ENCODE results near the gene ZNF668. TPM values are rescaled to one million over a fixed set of nuclear protein-coding genes. Genes with fewer than 3 reads are reported as not detected.

The ZNF668 gene
- total and polyA plus RNA-seq, 2 of the 13 experiments (the other 11 are each of a cell fraction or from before 2014, with no cell fraction given): 3.8 to 9.8 TPM

DNA sequence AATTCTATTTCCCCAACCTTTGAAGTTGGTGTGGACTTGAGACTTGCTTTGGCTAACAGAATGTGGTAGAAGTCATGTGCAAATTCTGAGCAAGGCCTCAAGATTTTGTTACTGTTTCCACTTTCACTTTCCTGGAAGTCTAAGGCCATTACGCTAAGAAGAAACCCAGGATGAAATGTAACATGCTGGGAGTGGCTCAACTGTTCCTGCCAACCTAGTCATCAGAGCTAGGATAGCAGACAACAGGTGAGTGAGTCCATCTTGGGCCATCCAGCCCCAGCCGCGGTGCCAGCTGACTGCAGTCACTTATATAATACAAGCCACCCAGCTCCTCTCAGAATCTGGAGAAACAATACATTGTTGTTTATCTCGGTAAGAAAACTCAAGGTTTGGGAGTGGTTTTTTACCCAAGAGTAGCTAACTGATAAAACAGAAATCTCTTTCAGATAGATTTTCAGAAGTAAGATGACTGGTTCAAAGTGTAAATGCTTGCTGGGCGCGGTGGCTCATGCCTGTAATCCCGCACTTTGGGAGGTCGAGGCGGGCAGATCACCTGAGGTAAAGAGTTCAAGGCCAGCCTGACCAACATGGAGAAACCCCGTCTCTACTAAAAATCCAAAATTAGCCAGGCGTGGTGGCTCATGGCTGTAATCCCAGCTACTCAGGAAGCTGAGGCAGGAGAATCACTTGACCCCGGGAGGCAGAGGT, 51.3 kb downstream of the ZNF668 start:
- FAIRE-seq: no peak
- no TSS peak for BruUV-seq (replicated peaks)
- TF ChIP-seq NCOA5 (CRISPR knock-in tag; IDR thresholded peaks at IDR 0.05) (no peak), NFIC (IDR thresholded peaks at IDR 0.05; ENCODE audit: low read length) (no peak), ZNF326 (CRISPR knock-in tag; IDR thresholded peaks at IDR 0.05; ENCODE audit: borderline replicate concordance) (no peak), LCORL (IDR thresholded peaks at IDR 0.05) (no peak), LCORL (CRISPR knock-in tag; IDR thresholded peaks at IDR 0.05) (no peak), KAT7 (CRISPR knock-in tag; IDR thresholded peaks at IDR 0.05; ENCODE audit: borderline replicate concordance) (no peak; the same call in 1 of the 2 replicates), CCDC6 (CRISPR knock-in tag; IDR thresholded peaks at IDR 0.05) (no peak), ZNF839 (CRISPR knock-in tag; IDR thresholded peaks at IDR 0.05; ENCODE audit: borderline replicate concordance) (no peak), ZNF34 (CRISPR knock-in tag; IDR thresholded peaks at IDR 0.05; ENCODE audit: borderline replicate concordance) (no peak), HNF4A (CRISPR knock-in tag; IDR thresholded peaks at IDR 0.05) (peak; percentile 30; the same call in 1 of the 2 replicates), U2AF2 (IDR thresholded peaks at IDR 0.05; ENCODE audit: low read depth, low read length) (no peak), MTERF4 (CRISPR knock-in tag; IDR thresholded peaks at IDR 0.05) (no peak), TEAD3 (CRISPR knock-in tag; optimal IDR thresholded peaks at IDR 0.05; ENCODE audit: borderline replicate concordance) (peak; percentile 5), HMG20B (CRISPR knock-in tag; conservative IDR thresholded peaks at IDR 0.05) (no peak), ZNF20 (CRISPR knock-in tag; IDR thresholded peaks at IDR 0.05) (no peak), RBAK (CRISPR knock-in tag; IDR thresholded peaks at IDR 0.05) (no peak), NFYB (CRISPR knock-in tag; IDR thresholded peaks at IDR 0.05) (no peak), PAWR (CRISPR knock-in tag; IDR thresholded peaks at IDR 0.05; ENCODE audit: borderline replicate concordance) (no peak)
- TF ChIP-seq, protein P1, sequence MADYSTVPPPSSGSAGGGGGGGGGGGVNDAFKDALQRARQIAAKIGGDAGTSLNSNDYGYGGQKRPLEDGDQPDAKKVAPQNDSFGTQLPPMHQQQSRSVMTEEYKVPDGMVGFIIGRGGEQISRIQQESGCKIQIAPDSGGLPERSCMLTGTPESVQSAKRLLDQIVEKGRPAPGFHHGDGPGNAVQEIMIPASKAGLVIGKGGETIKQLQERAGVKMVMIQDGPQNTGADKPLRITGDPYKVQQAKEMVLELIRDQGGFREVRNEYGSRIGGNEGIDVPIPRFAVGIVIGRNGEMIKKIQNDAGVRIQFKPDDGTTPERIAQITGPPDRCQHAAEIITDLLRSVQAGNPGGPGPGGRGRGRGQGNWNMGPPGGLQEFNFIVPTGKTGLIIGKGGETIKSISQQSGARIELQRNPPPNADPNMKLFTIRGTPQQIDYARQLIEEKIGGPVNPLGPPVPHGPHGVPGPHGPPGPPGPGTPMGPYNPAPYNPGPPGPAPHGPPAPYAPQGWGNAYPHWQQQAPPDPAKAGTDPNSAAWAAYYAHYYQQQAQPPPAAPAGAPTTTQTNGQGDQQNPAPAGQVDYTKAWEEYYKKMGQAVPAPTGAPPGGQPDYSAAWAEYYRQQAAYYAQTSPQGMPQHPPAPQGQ (CRISPR knock-in tag; IDR thresholded peaks at IDR 0.05; ENCODE audit: borderline replicate concordance): no peak
- TF ChIP-seq, protein P2, sequence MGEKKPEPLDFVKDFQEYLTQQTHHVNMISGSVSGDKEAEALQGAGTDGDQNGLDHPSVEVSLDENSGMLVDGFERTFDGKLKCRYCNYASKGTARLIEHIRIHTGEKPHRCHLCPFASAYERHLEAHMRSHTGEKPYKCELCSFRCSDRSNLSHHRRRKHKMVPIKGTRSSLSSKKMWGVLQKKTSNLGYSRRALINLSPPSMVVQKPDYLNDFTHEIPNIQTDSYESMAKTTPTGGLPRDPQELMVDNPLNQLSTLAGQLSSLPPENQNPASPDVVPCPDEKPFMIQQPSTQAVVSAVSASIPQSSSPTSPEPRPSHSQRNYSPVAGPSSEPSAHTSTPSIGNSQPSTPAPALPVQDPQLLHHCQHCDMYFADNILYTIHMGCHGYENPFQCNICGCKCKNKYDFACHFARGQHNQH (CRISPR knock-in tag; IDR thresholded peaks at IDR 0.05): no peak

More for the DNA sequence above, 51.3 kb downstream of the ZNF668 start:
- H3K9ac ChIP-seq (ENCODE audit: insufficient read depth, low read depth, low read length): no peak overlapping the region
- H3K36me3 ChIP-seq (replicated peaks in 1 of 2; ENCODE audit: control insufficient read depth in 1 of 2, insufficient read depth in 2 of 2, low read length in 2 of 2): no peaks in the 10 kb centered on the region
- peak overlapping the region in 2 of 3 experiments; percentile 19 to 43; a peak in 3 of 6 replicates for H3K4me3 ChIP-seq (replicated peaks in 1 of 3; ENCODE audit: insufficient read depth in 1 of 3, low read depth in 2 of 3, low read length in 3 of 3)
- ChIA-PET POLR2A (interaction anchor here (0.6 to 5.8 kb wide), 9 partner anchors 11 to 177 kb away, joined by 3 to 41 read pairs (median 8); partner anchors contain the start of genes KAT8, STX4, ZNF646 and ZNF668), CTCF (ENCODE audit: low intra/inter-chr PET ratio, low total read pairs) (interaction anchor here (1.8 kb wide), 1 partner anchor 38 kb away, joined by 4 read pairs; the partner anchor contains the start of gene HSD3B7)
- H3K27ac ChIP-seq (ENCODE audit: extremely low read length, insufficient read depth, low read length): peak overlapping the region; percentile 19
- no peaks in the 10 kb centered on the region for H3K9me3 ChIP-seq (ENCODE audit: low read length)
- no peaks in the 10 kb centered on the region for H3K79me2 ChIP-seq (ENCODE audit: insufficient read depth, low read length)
- peak; percentile 30 for DNase-seq (ENCODE audit: low spot score)
- peak overlapping the region; percentile 69 for H3K4me2 ChIP-seq (ENCODE audit: low read depth, low read length)
- 6% methylated on average over 12 of the region's 12 CpGs for WGBS (ENCODE audit: low lambda C conversion rate)
- no peaks in the 10 kb centered on the region for H4K20me1 ChIP-seq (ENCODE audit: insufficient read depth, low read length)
- no peak overlapping the region for H2AFZ ChIP-seq (ENCODE audit: low read length)
- peak; percentile 21; the same call in 2 of the 3 replicates for ATAC-seq
- H3K4me1 ChIP-seq (ENCODE audit: insufficient read depth, low read length): peaks cover 51% of the 10 kb centered on the region
- in situ Hi-C loops (cut with HindIII; ENCODE audit: extremely low pct_ligation_motif_present, low pct_unique_long_range_greater_than_20kb) (no loop called here), intact Hi-C loops (cut with micrococcal nuclease; ENCODE audit: unreplicated experiment) (no loop called here)
- H3K27me3 ChIP-seq (ENCODE audit: control insufficient read depth in 1 of 2, insufficient read depth in 2 of 2, low read length in 2 of 2): peaks cover 0 to 2% of the 10 kb centered on the region in 2 experiments; a peak in 1 of 5 replicates

Measured in HepG2 (cell line).